HG03520 (cell line): ENCODE measurements around the gene ETFA.
"Not testable (repeated sequence)": the region's sequence is repeated elsewhere in the genome, so short reads cannot be mapped to it uniquely, and the experiment has no call there.

Experiments used
- ATAC-seq: cut with Tn5 transposase; IDR thresholded peaks from one replicate; pipeline ENCODE4 v1.9.1; 2021; ENCODE audit warnings: mild to moderate bottlenecking, moderate library complexity; ENCODE audit not compliant: unreplicated experiment

Gene ETFA

DNA sequence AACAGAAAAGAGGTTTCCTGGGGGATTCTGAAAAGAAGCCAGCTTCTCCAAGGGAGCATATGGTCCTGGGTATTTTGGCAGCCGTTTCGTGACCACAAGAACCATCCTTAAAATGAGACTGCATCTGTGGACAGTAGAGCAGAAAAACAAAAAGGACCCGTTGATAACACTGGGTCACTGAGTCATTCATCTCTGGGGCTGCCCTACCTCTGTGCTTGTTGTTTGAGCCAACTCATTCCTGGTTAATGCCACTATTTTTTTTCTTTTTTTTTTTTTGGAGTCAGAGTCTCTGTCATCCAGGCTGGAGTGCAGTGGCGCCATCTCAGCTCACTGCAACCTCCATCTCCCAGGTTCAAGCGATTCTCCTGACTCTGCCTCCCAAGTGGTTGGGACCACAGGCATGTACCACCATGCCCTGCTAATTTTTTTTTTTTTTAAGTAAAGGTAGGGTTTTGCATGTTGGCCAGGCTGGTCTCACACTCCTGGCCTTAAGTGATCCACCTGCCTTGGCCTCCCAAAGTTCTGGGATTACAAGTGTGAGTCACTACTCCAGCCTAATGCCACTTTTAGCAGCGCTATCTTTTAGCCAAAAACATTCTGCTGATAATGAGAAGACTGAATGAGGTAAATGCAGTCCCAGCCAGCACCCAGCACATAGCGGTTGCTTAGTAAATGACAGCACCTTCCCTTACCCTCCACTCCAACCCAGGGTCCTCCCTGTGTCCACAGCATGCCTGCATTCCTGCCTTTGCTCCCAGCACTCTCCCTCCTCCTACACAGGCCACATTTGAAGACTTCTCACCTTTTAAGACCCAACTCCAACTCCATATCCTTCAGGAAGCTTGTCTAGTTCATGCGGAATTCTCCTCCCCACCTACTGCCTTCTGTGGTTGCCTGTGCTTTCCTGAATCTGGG, 16.2 kb upstream of the ETFA start:
- no peak for ATAC-seq

DNA sequence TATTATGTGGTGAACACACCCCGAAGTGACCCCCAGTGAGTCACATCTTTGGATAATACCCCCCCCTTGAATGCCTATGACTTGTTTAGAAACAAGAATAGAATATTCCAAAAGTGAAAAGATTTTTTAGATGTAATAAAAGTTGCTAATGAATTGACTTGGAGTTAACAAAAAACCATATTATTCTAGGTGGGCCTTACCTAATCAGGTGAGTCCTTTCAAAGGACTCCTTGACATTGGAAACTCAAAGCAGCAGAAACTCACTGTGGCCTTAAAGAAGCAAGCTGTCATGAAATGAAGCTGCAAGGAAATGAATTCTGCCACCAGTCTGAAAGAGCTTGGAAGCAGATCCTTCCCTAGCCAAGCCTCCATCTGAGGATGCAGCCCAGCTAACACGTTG, 14.4 kb upstream of the ETFA start:
- no peak for ATAC-seq

DNA sequence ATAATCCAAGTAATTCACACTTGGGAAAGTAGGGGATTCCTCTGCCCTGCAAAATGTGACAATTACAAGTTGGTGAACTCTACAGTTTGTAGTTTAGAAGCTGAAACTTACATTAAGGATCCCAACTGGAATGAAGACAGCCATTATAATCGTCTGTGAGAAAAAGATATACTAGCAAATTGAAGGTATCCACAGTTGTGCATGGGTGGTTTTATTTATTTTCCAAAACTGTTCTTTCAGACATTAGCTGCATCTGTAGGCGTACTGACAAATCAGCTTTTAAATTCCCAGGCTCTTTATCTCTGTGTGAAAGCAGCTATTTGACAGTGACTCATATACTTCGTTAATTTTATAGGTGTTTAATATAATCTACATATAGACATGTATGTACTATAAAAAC, 12.8 kb upstream of the ETFA start:
- ATAC-seq: no peak

DNA sequence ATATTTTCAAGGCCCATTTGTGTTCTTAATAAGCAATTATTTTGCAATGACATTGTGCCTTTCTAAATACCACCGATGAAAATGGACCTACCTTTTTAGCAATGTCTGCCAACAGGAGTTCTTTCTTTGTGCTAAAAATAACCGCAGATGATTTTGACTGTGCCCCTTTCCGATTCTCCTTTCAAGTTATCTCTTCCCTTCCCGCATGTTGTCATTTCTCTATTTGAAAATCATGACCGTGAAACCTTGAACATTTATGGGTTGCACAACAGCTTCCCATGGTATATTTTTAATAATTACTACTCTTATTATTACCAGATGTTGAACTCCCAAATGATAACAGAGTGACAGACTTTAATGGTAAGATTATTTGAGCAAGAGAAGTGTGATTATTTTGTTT, 10.3 kb upstream of the ETFA start:
- ATAC-seq: no peak

DNA sequence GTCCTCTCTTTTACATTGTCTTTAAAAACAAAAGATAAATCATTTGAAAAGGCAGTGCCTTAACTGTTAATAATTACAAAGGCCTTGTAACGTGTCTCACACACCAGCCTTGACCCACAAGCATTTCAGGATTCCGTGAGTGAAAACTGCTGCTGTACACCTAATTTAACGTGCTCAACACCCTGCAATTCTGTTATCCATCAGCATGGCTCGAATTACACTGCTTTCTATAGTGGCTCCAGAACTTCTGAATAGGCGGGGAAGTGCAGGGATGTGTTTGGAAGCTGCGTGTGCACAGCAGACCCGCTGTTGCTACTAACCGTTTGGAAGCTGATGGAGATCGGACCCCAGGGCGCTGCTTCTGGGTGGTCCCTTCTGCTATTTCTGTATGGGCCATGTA, 9.9 kb upstream of the ETFA start:
- no peak for ATAC-seq

DNA sequence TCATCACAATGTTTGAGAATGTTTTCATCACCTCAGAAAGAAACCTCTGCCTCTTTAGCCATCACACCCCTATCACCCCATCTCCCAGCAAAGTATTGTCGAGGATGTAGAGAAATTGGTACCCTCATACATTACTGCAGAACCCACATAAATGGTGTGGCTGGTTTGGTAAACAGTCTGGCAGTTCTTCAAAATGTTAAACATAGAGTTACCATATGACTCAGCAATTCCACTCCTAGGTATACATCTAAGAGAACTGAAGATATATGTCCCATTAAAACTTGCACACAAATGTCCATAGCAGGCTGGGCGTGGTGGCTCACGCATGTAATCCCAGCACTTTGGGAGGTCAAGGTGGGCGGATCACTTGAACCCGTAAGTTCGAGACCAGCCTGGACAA, 8.7 kb upstream of the ETFA start:
- no peak for ATAC-seq

DNA sequence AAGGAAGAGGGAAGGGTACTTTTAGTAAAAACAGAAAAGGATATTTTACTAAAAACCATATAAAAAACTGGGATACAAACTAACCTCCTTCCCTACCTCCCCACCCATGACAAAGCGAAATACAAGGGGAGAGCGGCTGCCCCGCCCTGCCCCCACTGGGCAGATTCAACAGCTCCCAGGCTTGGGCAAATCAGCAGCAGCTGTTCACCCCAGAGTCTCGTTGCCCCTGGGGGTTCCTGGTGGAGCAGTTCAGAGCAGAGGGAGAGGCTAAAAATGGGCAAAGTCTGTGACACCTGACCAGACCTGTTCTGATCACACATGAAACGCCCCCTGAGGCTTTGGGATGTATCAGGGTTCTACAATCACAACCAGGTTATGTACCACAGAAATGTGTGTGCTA, 2.5 kb upstream of the ETFA start:
- ATAC-seq: no peak

DNA sequence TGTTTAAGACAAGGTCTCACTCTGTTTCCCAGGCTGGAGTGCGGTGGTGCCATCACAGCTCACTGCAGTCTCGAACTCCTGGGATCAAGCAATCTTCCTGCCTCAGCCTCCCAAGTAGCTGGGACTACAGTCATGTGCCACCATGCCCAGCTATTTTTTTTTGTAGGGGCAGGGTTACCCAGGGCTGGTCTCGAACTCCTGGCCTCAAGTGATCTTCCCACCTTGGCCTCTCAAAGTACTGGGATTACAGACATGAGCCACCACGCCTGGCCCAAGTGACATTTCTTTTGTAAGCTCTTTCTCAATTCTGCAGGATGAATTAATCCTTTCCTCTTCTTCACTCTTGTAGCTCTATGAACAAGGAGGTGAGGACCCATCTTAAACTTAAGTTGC, 1.9 kb upstream of the ETFA start:
- ATAC-seq: not testable (repeated sequence)

DNA sequence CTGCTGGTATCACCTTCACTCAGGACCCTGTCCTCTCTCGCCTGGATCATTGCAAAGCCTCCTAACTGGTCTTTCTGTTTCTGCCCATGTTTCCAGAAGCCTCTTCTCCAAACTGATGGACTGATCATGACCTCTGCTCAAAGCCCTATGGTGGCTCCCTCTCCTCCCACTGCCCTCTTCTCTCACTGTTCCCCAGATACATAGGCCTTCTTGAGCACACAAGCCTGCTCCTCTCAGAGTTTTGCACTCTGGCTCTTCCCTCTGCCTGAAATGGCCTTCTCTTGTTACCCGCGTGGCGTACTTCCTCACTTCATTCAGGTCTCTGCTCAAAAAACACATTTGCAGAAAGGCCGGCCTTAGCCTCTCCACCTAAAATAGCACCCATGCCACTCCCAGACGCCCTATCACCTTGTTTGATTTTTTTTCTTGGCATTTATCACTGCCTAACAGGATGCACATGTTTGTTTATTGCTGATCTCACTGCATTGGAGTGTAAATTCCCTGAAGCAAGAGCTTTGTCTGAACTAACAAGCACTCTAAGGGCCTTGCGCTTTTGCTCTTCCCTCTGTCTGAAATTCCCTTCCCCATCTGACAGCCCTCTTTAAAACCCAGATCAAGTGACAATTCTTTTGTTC, 1.4 kb upstream of the ETFA start:
- ATAC-seq: no peak

DNA sequence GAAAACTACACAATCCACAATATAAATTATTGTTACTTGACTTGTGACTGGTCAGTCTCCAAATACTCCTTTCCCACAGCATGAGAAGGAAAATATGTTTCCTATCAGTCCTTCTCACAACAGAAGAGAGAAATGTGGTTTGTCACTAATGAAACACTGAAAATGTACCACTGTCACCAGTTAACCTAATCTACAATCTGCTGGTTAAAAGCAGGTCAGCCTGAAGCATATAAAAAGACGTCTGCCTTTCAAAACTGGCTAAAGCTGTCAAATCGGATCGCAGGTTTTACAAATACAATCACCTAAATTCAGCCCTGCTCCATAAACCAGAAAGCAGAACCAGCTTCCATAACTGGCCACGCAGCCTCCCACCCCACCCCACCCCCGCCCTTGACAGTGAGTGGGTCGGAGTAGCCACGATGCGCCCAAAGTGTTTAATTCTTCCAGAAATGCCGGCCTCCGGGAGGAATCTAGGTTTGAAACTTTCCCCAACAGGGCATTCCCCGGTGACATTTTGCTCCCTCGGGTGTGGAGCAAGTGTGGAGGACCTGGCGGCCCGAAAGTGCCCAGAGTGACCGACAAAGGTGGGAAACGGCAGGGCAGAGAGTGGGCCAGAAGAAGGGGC, 682 bp downstream of the ETFA start:
- ATAC-seq: peak; percentile 5

DNA sequence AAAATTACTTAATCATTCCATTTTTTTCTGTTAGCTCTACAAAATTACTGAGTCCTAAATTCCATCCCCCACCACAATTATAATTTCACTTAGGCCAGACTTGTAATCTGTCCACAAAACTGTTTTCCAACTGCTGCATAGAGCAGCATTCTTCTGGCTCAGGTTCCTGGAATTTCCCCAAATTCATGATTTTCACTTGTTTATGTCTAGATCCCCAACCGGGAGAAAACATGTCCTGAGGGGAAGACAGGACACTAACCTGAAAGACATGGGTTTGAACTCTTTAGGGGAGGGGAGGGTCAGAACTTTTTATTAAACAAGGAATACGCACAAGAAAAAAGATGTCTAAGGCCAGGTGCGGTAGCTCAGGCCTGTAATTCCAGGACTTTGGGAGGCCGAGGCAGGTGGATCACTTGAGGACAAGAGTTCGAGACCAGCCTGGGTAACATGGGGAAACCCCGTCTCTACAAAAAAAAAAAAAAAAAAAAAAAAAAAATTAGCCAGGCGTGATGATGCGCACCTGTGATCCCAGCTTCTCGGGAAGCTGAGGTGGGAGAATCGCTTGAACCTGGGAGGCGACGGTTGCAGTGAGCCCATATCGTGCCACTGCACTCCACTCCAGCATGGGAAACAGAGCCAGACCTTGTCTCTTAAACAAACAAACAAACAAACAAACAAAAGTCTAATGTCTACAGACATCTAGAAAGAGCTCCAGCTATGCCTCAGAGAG, 1.5 kb downstream of the ETFA start:
- ATAC-seq: no peak

DNA sequence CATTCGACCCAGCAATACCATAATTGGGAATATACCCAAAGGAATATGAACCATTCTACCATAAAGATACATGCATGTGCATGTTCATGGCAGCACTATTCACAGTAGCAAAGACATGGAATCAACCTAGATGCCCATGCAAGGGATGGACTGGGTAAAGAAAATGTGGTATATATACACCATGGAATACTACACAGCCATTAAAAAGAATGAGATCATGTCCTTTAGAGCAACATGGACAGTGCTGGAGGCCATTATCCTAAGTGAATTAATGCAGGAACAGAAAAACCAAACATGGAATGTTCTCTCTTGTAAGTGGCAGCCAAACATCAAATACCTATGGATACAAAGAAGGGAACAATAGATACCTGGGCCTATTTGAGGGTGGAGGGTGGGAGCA, 7.4 kb downstream of the ETFA start:
- no peak for ATAC-seq

DNA sequence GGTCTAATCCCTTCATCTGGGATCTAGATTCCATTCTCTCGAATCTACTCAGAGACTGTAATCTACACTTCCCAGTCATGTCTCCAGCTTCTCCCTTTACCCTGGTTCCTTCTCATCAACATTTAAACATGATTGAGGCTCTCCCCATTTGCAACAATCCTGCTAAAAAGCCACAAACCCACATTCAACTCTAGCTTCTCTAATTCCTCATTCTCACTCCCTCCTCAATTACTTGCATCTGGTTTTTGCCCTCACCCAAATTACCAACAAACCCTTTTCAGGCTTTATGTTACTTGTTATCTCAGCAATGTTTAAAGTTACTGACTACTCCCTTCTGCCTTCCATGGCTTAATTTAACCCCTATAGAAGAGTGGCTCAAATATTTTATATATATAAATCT, 11.5 kb downstream of the ETFA start:
- no peak for ATAC-seq

DNA sequence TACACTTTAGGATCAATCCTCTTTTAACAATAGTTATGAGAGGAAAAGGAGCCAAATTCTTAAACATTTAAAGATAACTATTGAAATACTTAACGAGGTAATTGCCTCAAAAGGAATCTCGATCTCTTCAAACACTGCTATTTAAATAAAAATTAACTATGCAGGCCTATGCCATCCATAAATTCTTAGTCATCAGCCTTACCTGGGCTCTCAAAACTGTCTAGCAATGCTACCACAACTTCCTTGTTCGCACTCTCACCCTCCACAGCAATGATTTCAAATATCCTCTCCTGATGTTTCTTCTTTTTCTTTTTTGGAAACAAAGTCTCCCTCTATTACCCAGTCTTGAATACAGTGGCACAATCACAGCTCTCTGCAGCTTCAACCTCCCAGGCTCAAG, 12.3 kb downstream of the ETFA start:
- ATAC-seq: no peak

DNA sequence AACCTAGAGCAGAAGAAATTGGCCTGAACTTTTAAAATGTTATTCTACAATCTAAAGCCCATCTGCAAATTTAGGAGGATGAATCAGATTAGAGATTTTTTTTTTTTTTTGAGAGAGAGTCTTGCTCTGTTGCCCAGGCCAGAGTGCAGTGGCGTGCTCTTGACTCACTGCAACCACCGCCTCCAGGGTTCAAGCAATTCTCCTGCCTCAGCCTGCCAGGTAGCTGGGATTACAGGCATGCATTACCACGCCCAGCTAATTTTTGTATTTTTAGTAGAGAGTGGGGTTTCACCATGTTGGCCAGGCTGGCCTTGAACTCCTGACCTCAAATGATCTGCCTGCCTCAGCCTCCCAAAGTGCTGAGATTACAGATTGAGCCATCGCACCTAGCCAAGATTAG, 13.3 kb downstream of the ETFA start:
- not testable (repeated sequence) for ATAC-seq

DNA sequence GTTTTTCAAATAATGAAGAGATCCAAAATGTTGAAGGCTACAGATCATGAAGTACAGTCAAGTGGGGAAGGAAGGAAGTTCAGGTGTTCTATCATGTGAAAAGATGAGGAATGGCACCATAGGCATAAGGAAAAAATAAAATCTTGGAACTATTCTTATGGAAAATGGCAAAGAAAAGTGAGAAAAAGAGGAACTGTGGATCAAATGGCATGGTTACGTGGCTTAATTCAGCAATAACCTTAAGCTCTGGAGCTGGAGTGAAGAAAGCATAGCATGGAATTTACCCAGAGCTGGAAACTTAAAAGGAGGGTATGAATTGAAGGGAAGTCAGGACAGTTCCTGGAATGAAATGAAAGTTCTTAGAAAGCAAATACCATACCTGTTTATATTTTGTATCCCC, 14.4 kb downstream of the ETFA start:
- ATAC-seq: no peak

DNA sequence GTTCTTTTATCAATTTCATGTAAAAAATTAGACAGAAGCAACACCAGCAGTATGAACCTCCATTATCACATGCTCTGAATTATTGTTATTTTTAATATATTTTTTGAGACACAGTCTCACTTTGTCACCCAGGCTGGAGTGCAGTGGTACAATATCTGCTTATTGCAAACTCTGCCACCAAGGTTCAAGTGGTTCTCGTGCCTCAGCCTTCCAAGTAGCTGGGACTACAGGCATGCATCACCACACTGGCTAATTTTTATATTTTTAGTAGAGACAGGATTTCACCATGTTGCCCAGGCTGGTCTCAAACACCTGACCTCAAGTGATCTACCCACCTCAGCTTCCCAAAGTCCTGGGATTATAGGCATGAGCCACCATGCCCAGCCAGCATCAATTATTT, 16.8 kb downstream of the ETFA start:
- not testable (repeated sequence) for ATAC-seq

DNA sequence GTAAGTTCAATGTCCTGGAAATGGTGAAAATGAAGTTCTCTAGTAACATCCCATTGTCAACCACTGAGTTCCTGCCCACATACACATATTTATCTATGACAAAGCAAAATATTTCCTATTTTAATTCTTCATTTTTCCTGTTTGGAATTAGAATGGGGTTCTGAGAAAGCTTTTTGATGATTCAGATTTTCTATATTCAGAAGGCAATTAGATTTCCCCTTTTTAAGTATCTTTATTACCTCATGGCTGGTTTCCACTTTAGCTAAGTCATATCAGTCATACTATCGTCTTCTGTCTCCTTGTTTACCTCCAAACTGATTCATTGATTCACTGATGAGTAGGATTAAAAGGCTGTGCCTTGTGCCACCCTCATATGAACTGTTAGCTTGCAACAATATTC, 17.9 kb downstream of the ETFA start:
- no peak for ATAC-seq

DNA sequence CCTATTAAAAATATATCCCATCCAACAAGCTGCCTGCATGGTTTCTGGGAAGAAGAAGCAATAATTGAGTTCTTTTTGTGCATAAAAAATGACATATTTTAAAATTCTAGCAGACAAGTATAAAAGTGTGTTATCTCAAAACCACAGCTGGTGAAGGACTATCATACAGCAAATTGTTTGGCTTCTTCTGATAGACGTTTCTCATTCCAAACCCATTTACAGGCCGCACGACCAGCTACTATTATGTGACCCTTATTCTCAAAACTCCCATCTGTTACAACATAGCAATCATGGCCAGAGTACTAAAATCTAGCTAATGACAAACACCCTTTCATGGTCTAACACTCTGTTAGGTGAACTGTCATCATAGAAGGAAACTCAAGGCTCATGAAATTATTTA, 21.7 kb downstream of the ETFA start:
- ATAC-seq: no peak

DNA sequence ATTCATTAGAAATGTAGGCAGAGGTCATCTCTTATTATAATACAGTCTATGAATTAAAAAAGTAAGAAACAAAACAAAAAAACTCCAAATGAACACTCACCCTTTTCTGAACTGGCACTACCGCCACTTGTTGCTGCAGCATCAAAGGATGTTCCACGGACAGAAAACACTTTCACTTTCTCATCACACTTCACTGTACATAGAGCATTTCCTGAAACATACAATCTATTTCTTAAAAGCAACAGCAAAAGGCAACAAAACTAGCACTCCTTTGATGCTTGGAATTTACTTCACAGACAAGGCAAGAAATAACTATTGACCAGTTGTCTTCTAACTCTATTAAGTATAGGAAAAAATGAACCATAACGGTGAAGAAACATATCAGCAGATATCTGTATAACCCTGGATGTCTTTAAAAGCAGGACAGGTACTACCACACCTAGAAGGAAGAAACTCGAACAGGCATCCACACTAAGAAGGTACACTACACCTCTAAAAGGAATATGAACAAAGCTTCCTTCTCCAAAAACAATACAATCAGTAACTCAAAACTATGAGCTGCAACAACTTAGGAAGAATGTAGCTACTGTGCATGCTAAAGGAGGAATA, 24.9 kb downstream of the ETFA start:
- ATAC-seq: no peak

DNA sequence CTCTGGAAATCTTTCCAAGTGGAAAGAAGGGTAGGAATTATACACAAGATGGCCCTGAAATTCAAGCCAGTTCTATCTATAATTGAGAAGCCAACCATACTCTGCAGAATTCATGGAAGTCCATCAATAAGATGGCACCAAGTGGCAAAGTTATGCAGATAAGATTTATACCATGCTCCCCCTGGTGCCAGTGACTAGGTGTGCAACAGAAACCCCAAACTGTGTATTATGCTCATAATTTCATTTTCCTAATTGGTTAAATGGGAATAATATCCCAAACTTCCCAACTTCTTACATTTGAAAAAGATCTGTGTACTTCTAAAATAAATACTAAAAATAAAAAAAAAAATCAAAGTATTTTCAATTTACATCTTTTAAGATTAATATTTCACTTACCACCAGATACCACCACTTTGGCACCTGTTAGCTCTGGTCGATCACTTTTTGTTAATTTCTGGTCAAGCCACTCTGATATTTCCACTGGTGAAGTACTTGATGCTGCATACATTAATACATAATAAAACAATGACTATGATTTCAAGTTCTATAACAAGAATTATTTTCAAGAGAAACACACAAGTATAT, 25.9 kb downstream of the ETFA start:
- ATAC-seq: no peak
